Trophoblast cell (in vitro differentiated cells and primary cell): ENCODE results near the gene AUTS2.

Source experiments
- DNase-seq, 2 donors: peaks; one replicate each; pipeline ENCODE4 v3.0.0-alpha.2; 2016
- H2AFZ ChIP-seq: 2 replicates; pipeline ENCODE4 v1.6.1; 2013; ENCODE audit warnings: low read length, moderate library complexity, mild to moderate bottlenecking; ENCODE audit not compliant: insufficient read depth, poor library complexity
- H2AK5ac ChIP-seq: 2 replicates; pipeline ENCODE4 v1.6.1; 2013; ENCODE audit warnings: mild to moderate bottlenecking, low read length
- H2BK120ac ChIP-seq: 2 replicates; pipeline ENCODE4 v1.6.1; 2013; ENCODE audit warnings: low read length, mild to moderate bottlenecking, moderate library complexity; ENCODE audit not compliant: insufficient read depth, poor library complexity
- H2BK12ac ChIP-seq: 2 replicates; pipeline ENCODE4 v1.6.1; 2013; ENCODE audit warnings: mild to moderate bottlenecking, low read length, moderate library complexity
- H2BK5ac ChIP-seq: 2 replicates; pipeline ENCODE4 v1.6.1; 2013; ENCODE audit warnings: low read length, low read depth, moderate library complexity, mild to moderate bottlenecking; ENCODE audit not compliant: poor library complexity
- H3K14ac ChIP-seq: 2 replicates; pipeline ENCODE4 v1.6.1; 2013; ENCODE audit warnings: mild to moderate bottlenecking, low read length
- H3K18ac ChIP-seq: 2 replicates; pipeline ENCODE4 v1.6.1; 2013; ENCODE audit warnings: mild to moderate bottlenecking, low read length
- H3K23ac ChIP-seq: 2 replicates; pipeline ENCODE4 v1.6.1; 2013; ENCODE audit warnings: low read length
- H3K27ac ChIP-seq: 2 replicates; pipeline ENCODE4 v1.5.1; 2013; ENCODE audit warnings: low read depth, mild to moderate bottlenecking, inconsistent platforms, low read length, moderate library complexity
- H3K27me3 ChIP-seq: 2 replicates; pipeline ENCODE4 v1.6.1; 2013; ENCODE audit warnings: inconsistent platforms, mild to moderate bottlenecking, low read length, moderate library complexity; ENCODE audit not compliant: insufficient read depth
- H3K36me3 ChIP-seq, 2 experiments: 1 replicate in 1 of 2; 2 replicates in 1 of 2; pipeline ENCODE4 v1.6.1; 2013; ENCODE audit warnings: low read length in 2 of 2, mild to moderate bottlenecking in 2 of 2, moderate library complexity in 1 of 2; ENCODE audit not compliant: insufficient read depth in 2 of 2, control insufficient read depth in 1 of 2
- H3K4ac ChIP-seq: 2 replicates; pipeline ENCODE4 v1.6.1; 2013; ENCODE audit warnings: low read depth, mild to moderate bottlenecking, low read length, moderate library complexity
- H3K4me1 ChIP-seq, 2 experiments: 1 replicate in 1 of 2; 2 replicates in 1 of 2; pipeline ENCODE4 v1.6.1; 2013; ENCODE audit warnings: low read length in 2 of 2, mild to moderate bottlenecking in 2 of 2, moderate library complexity in 1 of 2; ENCODE audit not compliant: insufficient read depth in 2 of 2, control insufficient read depth in 1 of 2
- H3K4me2 ChIP-seq: 2 replicates; pipeline ENCODE4 v1.6.1; 2013; ENCODE audit warnings: inconsistent platforms, mild to moderate bottlenecking, low read length, moderate library complexity
- H3K4me3 ChIP-seq: 2 replicates; pipeline ENCODE4 v1.5.1; 2013; ENCODE audit warnings: mild to moderate bottlenecking, low read depth, low read length, inconsistent platforms
- H3K79me1 ChIP-seq: one replicate; pipeline ENCODE4 v1.6.1; 2013; ENCODE audit warnings: low read length
- H3K79me2 ChIP-seq: 2 replicates; pipeline ENCODE4 v1.6.1; 2013; ENCODE audit warnings: low read length, mild to moderate bottlenecking; ENCODE audit not compliant: control insufficient read depth, insufficient read depth, poor library complexity
- H3K9ac ChIP-seq: 2 replicates; pipeline ENCODE4 v1.6.1; 2013; ENCODE audit warnings: mild to moderate bottlenecking, low read length
- H3K9me3 ChIP-seq: 2 replicates; pipeline ENCODE4 v1.6.1; 2013; ENCODE audit warnings: low read depth, mild to moderate bottlenecking, control low read depth, inconsistent platforms, low read length; ENCODE audit not compliant: insufficient read depth
- H4K12ac ChIP-seq: 2 replicates; pipeline ENCODE4 v1.6.1; 2013; ENCODE audit warnings: low read depth, mild to moderate bottlenecking, low read length, moderate library complexity
- H4K8ac ChIP-seq: 2 replicates; pipeline ENCODE4 v1.6.1; 2013; ENCODE audit warnings: low read depth, mild to moderate bottlenecking, low read length, moderate library complexity
- H4K91ac ChIP-seq: one replicate; pipeline ENCODE4 v1.6.1; 2013; ENCODE audit warnings: low read depth, mild to moderate bottlenecking, low read length, moderate library complexity
- WGBS: extraction: QIAGEN DNeasy Blood & Tissue Kit; methylation state at CpG from one replicate; pipeline ENCODE4 v1.1.7; 2013; ENCODE audit warnings: missing lambda C conversion rate; ENCODE audit not compliant: insufficient read length, insufficient coverage; ENCODE audit errors: extremely low coverage; 5-methylcytosine and 5-hydroxymethylcytosine counted together

AUTS2 gene

GRCh38 chr7:70787286-70787685 lies 1189.0 kb downstream of the AUTS2 start:
- no peak overlapping the region for H2AFZ ChIP-seq
- H3K4me3 ChIP-seq = no peak overlapping the region
- no peak overlapping the region for H2BK120ac ChIP-seq
- no peak overlapping the region for H3K27ac ChIP-seq
- WGBS = no CpG with 5 or more reads among the region's 25 CpGs
- H3K4me2 ChIP-seq = no peak overlapping the region
- H3K36me3 ChIP-seq = peaks cover 30 to 54% of the 10 kb centered on the region in 2 experiments
- no peak overlapping the region for H2AK5ac ChIP-seq
- no peak overlapping the region for H2BK5ac ChIP-seq
- no peak overlapping the region for H3K9ac ChIP-seq
- no peaks in the 10 kb centered on the region for H3K79me2 ChIP-seq
- H3K27me3 ChIP-seq = no peaks in the 10 kb centered on the region
- no peak overlapping the region for H3K4ac ChIP-seq
- H4K12ac ChIP-seq = no peak overlapping the region
- peak in 1 of 2 donors; percentile 0 for DNase-seq
- no peak overlapping the region for H2BK12ac ChIP-seq
- no peaks in the 10 kb centered on the region for H3K79me1 ChIP-seq
- H3K9me3 ChIP-seq = no peaks in the 10 kb centered on the region
- H3K4me1 ChIP-seq = peaks cover 0 to 2% of the 10 kb centered on the region in 2 experiments
- H4K91ac ChIP-seq = no peak overlapping the region
- H3K14ac ChIP-seq = no peak overlapping the region
- no peak overlapping the region for H4K8ac ChIP-seq
- no peak overlapping the region for H3K18ac ChIP-seq
- no peak overlapping the region for H3K23ac ChIP-seq

DNA sequence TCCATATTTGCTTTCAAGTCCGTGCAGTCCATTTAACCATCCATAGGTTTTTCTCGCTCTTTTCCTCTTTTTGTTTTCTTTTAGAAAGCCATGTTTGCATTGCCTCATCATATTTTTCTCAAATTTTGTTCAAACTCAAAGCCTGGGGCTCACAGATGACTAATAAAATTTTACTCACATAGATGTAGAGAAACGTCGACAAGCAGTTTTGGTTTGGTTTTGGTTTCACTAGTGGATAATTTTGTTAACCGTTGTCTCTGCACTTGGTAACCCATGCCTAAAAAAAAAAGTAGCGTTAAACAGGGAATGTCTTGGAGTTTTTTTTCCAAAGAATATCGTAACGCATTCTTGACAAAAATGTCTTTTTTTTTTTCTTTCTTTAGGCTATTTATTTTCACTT lies 1189.5 kb downstream of the AUTS2 start:
- Histone ChIP-seq H3K4me2 (no peak overlapping the region), H3K18ac (no peak overlapping the region), H4K12ac (no peak overlapping the region), H3K4me1 (peaks cover 0 to 2% of the 10 kb centered on the region in 2 experiments), H2AK5ac (no peak overlapping the region), H4K91ac (no peak overlapping the region), H3K27me3 (no peaks in the 10 kb centered on the region), H3K23ac (no peak overlapping the region), H2BK12ac (no peak overlapping the region), H3K27ac (no peak overlapping the region), H2BK5ac (no peak overlapping the region), H4K8ac (no peak overlapping the region), H3K9me3 (no peaks in the 10 kb centered on the region), H3K9ac (no peak overlapping the region), H3K14ac (no peak overlapping the region), H2AFZ (no peak overlapping the region), H3K79me1 (no peaks in the 10 kb centered on the region), H3K4me3 (no peak overlapping the region), H3K36me3 (peaks cover 30 to 52% of the 10 kb centered on the region in 2 experiments), H2BK120ac (no peak overlapping the region), H3K79me2 (no peaks in the 10 kb centered on the region), H3K4ac (no peak overlapping the region)
- no CpG with 5 or more reads among the region's 8 CpGs for WGBS
- DNase-seq = peak; percentile 2 to 5

DNA sequence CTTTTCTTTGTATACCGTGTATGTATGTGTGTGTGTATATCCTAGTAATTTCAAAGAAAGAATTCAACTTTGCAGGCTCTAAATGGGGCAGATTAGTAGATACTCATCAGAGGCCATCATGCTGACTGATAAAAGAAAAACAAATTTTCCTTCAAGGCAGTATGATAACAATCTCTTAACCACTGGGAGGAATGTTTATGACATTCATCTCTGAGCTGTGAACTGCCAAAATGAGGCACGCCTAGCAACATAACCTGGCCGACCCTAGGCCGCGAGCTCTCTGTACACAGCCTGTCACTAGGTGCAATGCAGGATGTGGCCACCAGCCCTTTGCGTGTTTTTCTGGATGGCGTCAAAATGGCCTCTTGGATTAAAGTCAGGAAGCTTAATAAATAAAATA lies 1190.0 kb downstream of the AUTS2 start:
- no peak overlapping the region for H3K4me2 ChIP-seq
- no peak overlapping the region for H3K4ac ChIP-seq
- H3K27ac ChIP-seq = no peak overlapping the region
- no peak overlapping the region for H2AFZ ChIP-seq
- WGBS = no CpG with 5 or more reads among the region's 7 CpGs
- H3K4me3 ChIP-seq = no peak overlapping the region
- no peaks in the 10 kb centered on the region for H3K9me3 ChIP-seq
- no peaks in the 10 kb centered on the region for H3K27me3 ChIP-seq
- no peak overlapping the region for H2BK12ac ChIP-seq
- H3K36me3 ChIP-seq = peaks cover 30 to 52% of the 10 kb centered on the region in 2 experiments
- no peak overlapping the region for H4K91ac ChIP-seq
- H3K79me2 ChIP-seq = no peaks in the 10 kb centered on the region
- peak; percentile 52 to 66 for DNase-seq
- no peak overlapping the region for H3K14ac ChIP-seq
- H2BK120ac ChIP-seq = no peak overlapping the region
- peaks cover 0 to 2% of the 10 kb centered on the region in 2 experiments for H3K4me1 ChIP-seq
- H3K18ac ChIP-seq = no peak overlapping the region
- no peak overlapping the region for H3K23ac ChIP-seq
- H3K79me1 ChIP-seq = no peaks in the 10 kb centered on the region
- H4K12ac ChIP-seq = no peak overlapping the region
- H2BK5ac ChIP-seq = no peak overlapping the region
- H3K9ac ChIP-seq = no peak overlapping the region
- H4K8ac ChIP-seq = no peak overlapping the region
- H2AK5ac ChIP-seq = no peak overlapping the region

DNA sequence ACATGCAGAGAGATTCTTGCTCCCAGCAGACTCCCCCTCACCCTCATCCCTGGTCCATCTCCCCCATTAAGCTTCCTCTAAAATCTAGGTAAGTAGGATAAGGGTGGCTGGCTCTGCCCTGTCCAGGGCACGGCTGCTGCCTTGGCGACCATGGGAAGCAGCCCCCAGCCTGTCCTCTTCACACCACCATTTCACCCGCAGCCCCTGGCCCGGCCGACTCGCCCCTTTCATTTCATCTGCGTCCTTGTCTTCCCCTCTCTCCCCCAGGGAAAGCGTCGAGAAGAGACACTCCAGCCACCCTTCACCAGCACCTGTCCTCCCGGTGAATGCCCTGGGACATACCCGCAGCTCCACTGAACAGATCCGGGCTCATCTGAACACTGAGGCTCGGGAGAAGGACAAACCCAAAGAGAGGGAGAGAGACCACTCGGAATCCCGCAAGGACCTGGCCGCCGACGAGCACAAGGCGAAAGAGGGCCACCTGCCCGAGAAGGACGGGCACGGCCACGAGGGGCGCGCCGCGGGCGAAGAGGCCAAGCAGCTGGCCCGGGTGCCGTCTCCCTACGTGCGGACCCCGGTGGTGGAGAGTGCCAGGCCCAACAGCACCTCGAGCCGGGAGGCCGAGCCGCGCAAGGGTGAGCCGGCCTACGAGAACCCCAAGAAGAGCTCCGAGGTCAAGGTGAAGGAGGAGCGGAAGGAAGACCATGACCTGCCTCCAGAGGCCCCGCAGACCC lies 1191.4 kb downstream of the AUTS2 start:
- H3K9me3 ChIP-seq = no peaks in the 10 kb centered on the region

More for the DNA sequence above, 1191.4 kb downstream of the AUTS2 start:
- no peak overlapping the region for H2AFZ ChIP-seq
- no peak overlapping the region for H3K4me2 ChIP-seq
- H3K14ac ChIP-seq = no peak overlapping the region
- H4K12ac ChIP-seq = no peak overlapping the region
- no CpG with 5 or more reads among the region's 43 CpGs for WGBS
- H3K9ac ChIP-seq = no peak overlapping the region
- no peaks in the 10 kb centered on the region for H3K27me3 ChIP-seq
- no peak overlapping the region for H3K23ac ChIP-seq
- no peak overlapping the region for H4K8ac ChIP-seq
- H3K79me1 ChIP-seq = no peaks in the 10 kb centered on the region
- H2BK5ac ChIP-seq = no peak overlapping the region
- peaks cover 0 to 2% of the 10 kb centered on the region in 2 experiments for H3K4me1 ChIP-seq
- no peak overlapping the region for H2BK120ac ChIP-seq
- DNase-seq = no peak
- H4K91ac ChIP-seq = no peak overlapping the region
- no peak overlapping the region for H2AK5ac ChIP-seq
- H2BK12ac ChIP-seq = no peak overlapping the region
- no peak overlapping the region for H3K4me3 ChIP-seq
- no peaks in the 10 kb centered on the region for H3K79me2 ChIP-seq
- H3K36me3 ChIP-seq = peaks cover 29 to 50% of the 10 kb centered on the region in 2 experiments
- no peak overlapping the region for H3K18ac ChIP-seq
- H3K4ac ChIP-seq = no peak overlapping the region
- no peak overlapping the region for H3K27ac ChIP-seq
